Measurements from ENCODE around the gene EDN1.

Gene EDN1

GRCh38 chr6:12270551-12271230, 19.5 kb upstream of the EDN1 start:
- DNase-seq (ENCODE audit: low read depth): no peak

GRCh38 chr6:12271594-12271993, 18.6 kb upstream of the EDN1 start:
- DNase-seq (ENCODE audit: low read depth): no peak

- DNase-seq (ENCODE audit: low read depth): peak; percentile 21
Observed at GRCh38 chr6:12271997-12272396, 18.2 kb upstream of the EDN1 start.

- peak; percentile 27 for DNase-seq (ENCODE audit: low read depth)
Observed at GRCh38 chr6:12275107-12275506, 15.1 kb upstream of the EDN1 start.

GRCh38 chr6:12276930-12277315, 13.2 kb upstream of the EDN1 start:
- peak; percentile 11 for DNase-seq (ENCODE audit: low read depth)

- no peak for DNase-seq (ENCODE audit: low read depth)
Observed at GRCh38 chr6:12277386-12277785, 12.8 kb upstream of the EDN1 start.

- DNase-seq (ENCODE audit: low read depth): no peak
Observed at GRCh38 chr6:12278915-12279314, 11.2 kb upstream of the EDN1 start.

- DNase-seq (ENCODE audit: low read depth): peak; percentile 33
Observed at GRCh38 chr6:12279322-12280091, 10.7 kb upstream of the EDN1 start.

- DNase-seq (ENCODE audit: low read depth): peak; percentile 83
Observed at GRCh38 chr6:12280458-12280857, 9.7 kb upstream of the EDN1 start.

- peak; percentile 55 for DNase-seq (ENCODE audit: low read depth)
Observed at GRCh38 chr6:12280902-12281301, 9.3 kb upstream of the EDN1 start.

- DNase-seq (ENCODE audit: low read depth): no peak
Observed at GRCh38 chr6:12283904-12284303, 6.3 kb upstream of the EDN1 start.

- DNase-seq (ENCODE audit: low read depth): peak; percentile 80
Observed at GRCh38 chr6:12286373-12287110, 3.6 kb upstream of the EDN1 start.

GRCh38 chr6:12288211-12288618, 1.9 kb upstream of the EDN1 start:
- no peak for DNase-seq (ENCODE audit: low read depth)

GRCh38 chr6:12288914-12289313, 1.2 kb upstream of the EDN1 start:
- no peak for DNase-seq (ENCODE audit: low read depth)

GRCh38 chr6:12289365-12289919, 719 bp upstream of the EDN1 start:
- peak; percentile 56 for DNase-seq (ENCODE audit: low read depth)

GRCh38 chr6:12291071-12291838, 1.1 kb downstream of the EDN1 start:
- no peak for DNase-seq (ENCODE audit: low read depth)

GRCh38 chr6:12291839-12292604, 1.9 kb downstream of the EDN1 start:
- peak; percentile 51 for DNase-seq (ENCODE audit: low read depth)

GRCh38 chr6:12293235-12293930, 3.2 kb downstream of the EDN1 start:
- no peak for DNase-seq (ENCODE audit: low read depth)

- no peak for DNase-seq (ENCODE audit: low read depth)
Observed at GRCh38 chr6:12293931-12294807, 4.0 kb downstream of the EDN1 start.

Measured in amniotic epithelial cell (primary cell).